Transverse colon (tissue), 4 donors: Measurements from ENCODE around the gene FSTL5.

Experiments used
- CTCF ChIP-seq, 5 experiments: fragments of 200-600 bp in 3 of 5; fragments of 450-650 bp in 2 of 5; sonication (generic) in 3 of 5; IDR thresholded peaks; 1 replicate in 2 of 5; 2 replicates in 3 of 5; pipeline ENCODE4 v1.5.1; 2016 to 2017; ENCODE audit warnings: antibody characterized with exemption in 5 of 5, inconsistent platforms in 3 of 5, mild to moderate bottlenecking in 2 of 5, moderate library complexity in 1 of 5
- EP300 ChIP-seq: sonication (generic); formaldehyde crosslinking; IDR thresholded peaks from one replicate; pipeline ENCODE4 v1.6.1; 2017; ENCODE audit warnings: antibody characterized with exemption, low read depth
- POLR2A ChIP-seq: fragments of 450-650 bp; IDR thresholded peaks from one replicate; pipeline ENCODE4 v1.6.1; 2016; ENCODE audit warnings: antibody characterized with exemption, mild to moderate bottlenecking, moderate library complexity
- POLR2AphosphoS5 ChIP-seq, 3 donors: sonication (generic); formaldehyde crosslinking; IDR thresholded peaks; one replicate each; pipeline ENCODE4 v1.6.1; 2016; ENCODE audit warnings: antibody characterized with exemption in 3 of 3

DNA sequence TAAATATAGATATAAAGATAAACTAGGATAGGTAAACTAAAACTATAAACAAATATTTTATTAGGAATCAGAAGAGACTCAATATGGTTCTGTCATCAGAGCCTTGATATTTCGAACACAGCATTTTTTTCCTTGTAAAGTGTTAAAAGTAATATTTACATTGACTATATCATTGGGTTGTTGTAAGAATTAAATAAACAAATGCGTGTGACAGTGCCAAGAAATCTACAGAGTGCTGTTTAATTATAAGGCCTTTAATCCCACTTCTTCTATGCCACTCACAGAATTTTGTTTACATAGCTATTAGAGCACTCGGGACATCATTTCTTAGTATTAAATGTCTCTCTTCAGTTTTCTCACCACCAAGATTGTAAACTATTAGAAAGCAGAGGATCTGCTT is 807.4 kb downstream of the FSTL5 start:
- TF ChIP-seq CTCF (IDR thresholded peaks at IDR 0.05) (no peak), POLR2AphosphoS5 (IDR thresholded peaks at IDR 0.05) (no peak), EP300 (no peak), POLR2A (no peak)
